AG04450 (cell line): ENCODE data around the gene PHOSPHO2. TPM values are rescaled to one million over a fixed set of nuclear protein-coding genes. Genes with fewer than 3 reads are reported as not detected.

Experiments used
- CTCF ChIA-PET: fragments of 300-600, 350-600 bp; formaldehyde crosslinking; extraction: SDS; loops from one replicate; lab custom pipeline; 2022; ENCODE audit warnings: antibody characterized with exemption, inconsistent platforms; lab: Charles Lee
- POLR2A ChIA-PET: fragments of 350-600 bp; formaldehyde crosslinking; extraction: SDS; loops from one replicate; lab custom pipeline; 2021; ENCODE audit warnings: antibody characterized with exemption, inconsistent platforms; lab: Yijun Ruan, JAX
- DNase-seq: peaks from one replicate; pipeline ENCODE4 v3.0.0-alpha.2; 2011; ENCODE audit warnings: low read depth, low spot score
- H3K27ac ChIP-seq: one replicate; pipeline ENCODE4 v1.5.1; 2012; ENCODE audit warnings: low read depth, low read length, control low read depth
- H3K27me3 ChIP-seq: one replicate; pipeline ENCODE4 v1.6.0; 2012; ENCODE audit warnings: low read length; ENCODE audit not compliant: control insufficient read depth, insufficient read depth
- H3K4me3 ChIP-seq: 2 replicates; pipeline ENCODE4 v1.5.1; 2011; ENCODE audit warnings: mild to moderate bottlenecking, low read depth, low read length, control low read depth
- H3K9me3 ChIP-seq: 2 replicates; pipeline ENCODE4 v1.5.1; 2012; ENCODE audit warnings: low read length; ENCODE audit not compliant: control insufficient read depth, insufficient read depth
- polyA plus RNA-seq: library from polyadenylated mRNA; depleted of rRNA; stranded (reverse); fragments of >200 nt; gene quantifications from 2 replicates; pipeline ENCODE4 v1.2.3, GENCODE V29; 2011
- TF ChIP-seq, protein P1 (sequence below): IDR thresholded peaks from 2 replicates; pipeline ENCODE4 v1.5.1; 2011; ENCODE audit warnings: low read depth, low read length, control low read depth, inconsistent platforms

PHOSPHO2 gene
- polyA plus RNA-seq, 1 experiment: 1.9 TPM

DNA sequence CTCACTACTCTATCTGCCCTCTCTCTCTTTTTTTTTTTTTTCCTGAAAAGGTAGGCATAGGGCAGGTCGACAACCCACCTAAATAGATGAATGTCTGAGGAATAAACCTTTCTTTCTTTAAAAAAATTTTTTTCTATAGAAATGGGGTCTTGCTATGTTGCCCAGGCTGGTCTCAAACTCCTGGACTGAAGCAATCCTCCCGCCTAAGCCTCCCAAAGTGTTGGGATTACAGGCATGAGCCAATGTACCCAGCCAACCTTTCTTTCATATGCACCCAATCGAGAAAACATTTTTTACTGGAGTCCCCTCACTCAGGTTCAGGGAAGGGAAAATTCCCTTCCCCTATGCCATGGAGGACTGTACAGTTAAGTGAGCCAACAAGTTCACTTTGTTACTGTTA, 31.0 kb upstream of the PHOSPHO2 start:
- POLR2A ChIA-PET: no interaction called here
- no peak overlapping the region for H3K4me3 ChIP-seq
- CTCF ChIA-PET: interaction anchor here (0.5 kb wide), 1 partner anchor 19 kb away, joined by 3 read pairs; no protein-coding TSS in a partner anchor
- H3K27ac ChIP-seq: no peak overlapping the region
- H3K9me3 ChIP-seq: no peaks in the 10 kb centered on the region
- DNase-seq: no peak
- peaks cover 3% of the 10 kb centered on the region for H3K27me3 ChIP-seq
- TF ChIP-seq, protein P1, sequence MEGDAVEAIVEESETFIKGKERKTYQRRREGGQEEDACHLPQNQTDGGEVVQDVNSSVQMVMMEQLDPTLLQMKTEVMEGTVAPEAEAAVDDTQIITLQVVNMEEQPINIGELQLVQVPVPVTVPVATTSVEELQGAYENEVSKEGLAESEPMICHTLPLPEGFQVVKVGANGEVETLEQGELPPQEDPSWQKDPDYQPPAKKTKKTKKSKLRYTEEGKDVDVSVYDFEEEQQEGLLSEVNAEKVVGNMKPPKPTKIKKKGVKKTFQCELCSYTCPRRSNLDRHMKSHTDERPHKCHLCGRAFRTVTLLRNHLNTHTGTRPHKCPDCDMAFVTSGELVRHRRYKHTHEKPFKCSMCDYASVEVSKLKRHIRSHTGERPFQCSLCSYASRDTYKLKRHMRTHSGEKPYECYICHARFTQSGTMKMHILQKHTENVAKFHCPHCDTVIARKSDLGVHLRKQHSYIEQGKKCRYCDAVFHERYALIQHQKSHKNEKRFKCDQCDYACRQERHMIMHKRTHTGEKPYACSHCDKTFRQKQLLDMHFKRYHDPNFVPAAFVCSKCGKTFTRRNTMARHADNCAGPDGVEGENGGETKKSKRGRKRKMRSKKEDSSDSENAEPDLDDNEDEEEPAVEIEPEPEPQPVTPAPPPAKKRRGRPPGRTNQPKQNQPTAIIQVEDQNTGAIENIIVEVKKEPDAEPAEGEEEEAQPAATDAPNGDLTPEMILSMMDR: no peak

- Histone ChIP-seq H3K9me3 (no peaks in the 10 kb centered on the region), H3K27me3 (peaks cover 3% of the 10 kb centered on the region), H3K4me3 (no peak overlapping the region), H3K27ac (no peak overlapping the region)
- TF ChIP-seq, protein P1: no peak
- CTCF ChIA-PET: interaction anchor here (1.1 kb wide), 1 partner anchor 212 kb away, joined by 4 read pairs; no protein-coding TSS in a partner anchor
- DNase-seq: no peak
- POLR2A ChIA-PET: no interaction called here
These were observed 29.7 kb upstream of the PHOSPHO2 start for GRCh38 chr2:169664600-169664977.

DNA sequence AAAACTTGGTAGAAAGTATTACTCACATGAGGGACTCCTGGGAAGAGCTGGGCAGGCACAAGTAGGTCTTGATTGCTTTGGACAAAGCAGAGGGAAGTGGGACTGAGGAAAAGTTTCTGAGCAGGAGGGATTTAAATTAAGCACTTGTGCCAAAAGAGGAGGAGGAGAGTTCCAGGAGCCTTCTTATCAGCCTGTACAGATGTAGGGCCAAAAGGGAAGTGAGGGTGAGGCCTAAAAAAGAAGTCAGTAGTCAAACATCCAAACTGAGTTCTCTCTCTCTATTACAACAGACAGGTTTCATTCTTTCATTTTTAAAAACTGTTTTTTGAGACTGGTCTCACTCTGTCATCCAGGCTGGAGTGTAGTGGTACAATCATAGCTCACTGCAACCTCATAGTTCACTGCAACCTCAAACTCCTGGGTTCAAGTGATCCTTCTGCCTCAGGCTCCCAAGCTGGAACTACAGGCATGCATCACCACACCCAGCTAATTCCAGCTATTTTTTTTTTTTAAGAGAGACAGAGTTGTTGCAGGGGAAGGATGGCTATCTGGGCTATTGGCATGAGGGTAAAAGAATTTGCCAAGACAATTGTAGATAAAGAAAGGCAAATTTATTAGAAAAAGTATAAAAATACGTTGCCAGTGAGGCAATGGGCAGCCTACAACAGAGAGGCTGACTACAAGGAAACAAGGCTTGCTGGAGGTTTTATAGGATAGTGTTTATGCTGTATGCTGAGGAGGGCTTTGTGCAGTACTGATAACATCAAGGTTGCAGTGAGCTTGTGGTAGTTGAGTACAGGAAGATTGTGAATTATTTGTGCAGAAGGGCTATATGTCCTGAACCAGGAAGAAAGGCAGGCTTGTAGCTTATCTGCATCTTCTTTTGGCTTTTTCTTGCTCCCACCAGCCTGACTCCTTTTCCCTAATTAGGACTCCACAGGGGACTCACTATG, 29.0 kb upstream of the PHOSPHO2 start:
- Histone ChIP-seq H3K4me3 (no peak overlapping the region), H3K9me3 (no peaks in the 10 kb centered on the region), H3K27ac (no peak overlapping the region), H3K27me3 (peaks cover 3% of the 10 kb centered on the region)
- ChIA-PET POLR2A (no interaction called here), CTCF (no interaction called here)
- DNase-seq: no peak
- TF ChIP-seq, protein P1: no peak

GRCh38 chr2:169667583-169667982, 26.7 kb upstream of the PHOSPHO2 start:
- CTCF ChIA-PET: no interaction called here
- Histone ChIP-seq H3K4me3 (no peak overlapping the region), H3K27me3 (no peaks in the 10 kb centered on the region), H3K9me3 (no peaks in the 10 kb centered on the region), H3K27ac (no peak overlapping the region)
- POLR2A ChIA-PET: no interaction called here
- DNase-seq: no peak
- TF ChIP-seq, protein P1: no peak

GRCh38 chr2:169670215-169670651, 24.0 kb upstream of the PHOSPHO2 start:
- Histone ChIP-seq H3K4me3 (no peak overlapping the region), H3K27ac (no peak overlapping the region), H3K27me3 (no peaks in the 10 kb centered on the region), H3K9me3 (no peaks in the 10 kb centered on the region)
- TF ChIP-seq, protein P1: no peak
- POLR2A ChIA-PET: no interaction called here
- DNase-seq: no peak
- CTCF ChIA-PET: no interaction called here
